Bone marrow (tissue), 2 donors: ENCODE data around the gene GRHPR.

Source experiments
- DNase-seq, 2 donors: peaks; one replicate each; lab custom pipeline; 2025; lab: John Stamatoyannopoulos, UW

GRHPR gene

GRCh38 chr9:37480759-37481158 is 58.3 kb downstream of the GRHPR start:
- no peak for DNase-seq

DNA sequence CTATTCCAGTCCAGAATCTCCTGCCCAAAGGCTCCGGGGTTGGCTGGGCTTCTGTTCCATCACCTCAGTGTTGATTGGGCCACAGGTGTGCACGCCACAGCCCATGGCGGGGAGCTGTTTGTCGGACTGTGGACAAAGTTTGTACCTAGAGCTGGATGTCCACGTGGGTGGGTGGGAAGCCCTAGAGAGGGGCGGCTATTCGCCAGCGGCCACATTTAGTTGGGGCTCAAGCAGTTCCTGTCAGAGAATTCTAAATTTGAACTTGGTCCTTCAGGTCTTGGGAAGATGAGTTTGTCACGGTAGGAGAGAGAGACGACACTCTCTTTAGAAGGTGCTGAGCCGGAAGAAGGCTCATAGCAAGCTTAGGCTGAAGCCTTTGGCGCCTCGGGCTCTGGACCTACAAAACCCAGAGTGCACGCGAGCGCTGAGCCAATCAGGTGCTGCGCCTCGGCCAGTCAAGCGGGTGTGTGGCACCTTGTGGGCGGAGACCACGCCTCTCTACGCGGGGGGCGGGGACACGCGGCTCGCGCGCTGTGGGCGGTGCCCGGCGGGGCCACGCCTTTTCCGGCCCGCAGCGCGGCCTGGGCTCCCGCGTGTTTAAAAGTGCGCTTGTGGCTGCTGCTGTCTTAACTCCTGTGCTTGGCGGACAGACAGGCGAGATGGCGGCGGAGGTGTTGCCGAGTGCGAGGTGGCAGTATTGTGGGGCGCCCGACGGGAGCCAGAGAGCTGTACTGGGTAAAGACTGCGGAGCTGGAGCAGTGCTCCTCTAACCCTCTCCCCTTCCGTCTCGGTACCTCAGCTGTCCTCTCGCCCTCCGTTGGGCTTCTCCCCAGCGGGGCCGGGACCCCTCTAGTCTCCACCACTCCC is 63.1 kb downstream of the GRHPR start, which contains the start of gene POLR1E:
TSS of gene POLR1E (plus strand) at position 560 of the 867 bp plus-strand sequence. CDS start at position 660, 100 bp downstream.
- peak; percentile 64 to 78 for DNase-seq

DNA sequence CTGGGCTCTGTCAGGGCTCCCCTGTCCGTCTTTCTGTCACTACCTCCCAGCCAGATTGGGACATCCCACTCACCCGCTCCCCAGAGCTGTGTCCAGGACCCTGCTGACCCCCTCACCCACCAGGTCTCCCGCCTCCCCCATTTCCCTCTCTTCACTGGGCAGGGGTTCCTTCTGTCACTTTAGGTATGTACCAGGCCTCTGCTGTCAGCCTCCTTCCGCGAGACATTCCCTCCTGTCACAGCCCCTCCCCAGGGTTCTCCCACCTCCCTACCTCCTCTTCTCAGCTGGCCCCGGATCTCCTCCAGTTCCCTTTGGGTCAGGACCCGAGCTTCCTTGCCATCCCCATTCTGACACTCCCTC is 63.7 kb downstream of the GRHPR start:
- no peak for DNase-seq
